Gastroesophageal sphincter (tissue), 4 donors: Measurements from ENCODE around the gene FNBP1. TPM values are rescaled to one million over a fixed set of nuclear protein-coding genes. Genes with fewer than 3 reads are reported as not detected.

Source experiments
- ATAC-seq: fragments of 150-250 bp; one replicate; pipeline ENCODE4 v1.9.1; 2016; ENCODE audit warnings: mild to moderate bottlenecking, moderate library complexity
- H3K27ac ChIP-seq, 4 donors: fragments of 200-600 bp; sonication (generic) in 3 of 4; 1 replicate in 3 of 4; 2 replicates in 1 of 4; pipeline ENCODE4 v1.5.1; 2016 to 2019
- H3K27me3 ChIP-seq: fragments of 200-600 bp; sonication (generic); one replicate; pipeline ENCODE4 v1.5.1; 2019
- H3K36me3 ChIP-seq, 2 donors: fragments of 200-600 bp; sonication (generic); one replicate each; pipeline ENCODE4 v1.5.1; 2019; ENCODE audit warnings: control low read depth in 1 of 2
- H3K4me1 ChIP-seq, 3 donors: fragments of 200-600 bp; sonication (generic); 1 replicate in 2 of 3; 2 replicates in 1 of 3; pipeline ENCODE4 v1.5.1; 2016 to 2019; ENCODE audit warnings: control low read depth in 2 of 3
- H3K4me3 ChIP-seq, 2 donors: fragments of 200-600 bp; sonication (generic); one replicate each; pipeline ENCODE4 v1.5.1; 2019; ENCODE audit warnings: mild to moderate bottlenecking in 1 of 2, moderate library complexity in 1 of 2
- H3K9me3 ChIP-seq, 3 donors: fragments of 200-600 bp; sonication (generic); one replicate each; pipeline ENCODE4 v1.5.1; 2017 to 2019; ENCODE audit warnings: control low read depth in 2 of 3
- CTCF ChIP-seq, 4 experiments: fragments of 200-600 bp in 2 of 4; fragments of 450-650 bp in 2 of 4; sonication (generic) in 1 of 4; IDR thresholded peaks; one replicate each; pipeline ENCODE4 v1.5.1; 2017 to 2019; ENCODE audit warnings: antibody characterized with exemption in 4 of 4, mild to moderate bottlenecking in 2 of 4, moderate library complexity in 2 of 4
- EP300 ChIP-seq: sonication (generic); formaldehyde crosslinking; IDR thresholded peaks from one replicate; pipeline ENCODE4 v1.6.1; 2017; ENCODE audit warnings: antibody characterized with exemption, mild to moderate bottlenecking
- POLR2A ChIP-seq, 2 donors: fragments of 450-650 bp; IDR thresholded peaks; one replicate each; pipeline ENCODE4 v1.6.1; 2017; ENCODE audit warnings: antibody characterized with exemption in 2 of 2, mild to moderate bottlenecking in 2 of 2, moderate library complexity in 1 of 2
- POLR2AphosphoS5 ChIP-seq: sonication (generic); formaldehyde crosslinking; IDR thresholded peaks from one replicate; pipeline ENCODE4 v1.6.1; 2017; ENCODE audit warnings: antibody characterized with exemption
- WGBS, 2 donors: methylation state at CpG; one replicate each; pipeline ENCODE4 v1.1.5; 2018; ENCODE audit warnings: low coverage in 1 of 2; 5-methylcytosine and 5-hydroxymethylcytosine counted together
- total RNA-seq, 4 donors: library from RNA; depleted of rRNA; stranded (reverse); fragments of >200 nt; gene quantifications; one replicate each; pipeline ENCODE4 v1.1.0, GENCODE V29; 2016

Gene FNBP1
- total RNA-seq, 4 donors from 2014 or later = 119 to 343 (median 188) TPM

- Histone ChIP-seq H3K4me1 (peaks cover 0 to 56% (median 11%) of the 10 kb centered on the region in 3 donors), H3K27ac (peak overlapping the region; percentile 27 to 95 (median 92)), H3K9me3 (no peaks in the 10 kb centered on the region), H3K36me3 (peaks cover 0 to 16% of the 10 kb centered on the region in 2 donors), H3K27me3 (no peaks in the 10 kb centered on the region), H3K4me3 (peak overlapping the region; percentile 85 to 88)
- peak; percentile 5 for ATAC-seq
- 2% methylated on average over 4 to 7 of the region's 14 CpGs for WGBS, 2 donors
- TF ChIP-seq CTCF (IDR thresholded peaks at IDR 0.05) (no peak), POLR2AphosphoS5 (no peak), EP300 (no peak), POLR2A (IDR thresholded peaks at IDR 0.05) (no peak)
These were observed 11.4 kb upstream of the FNBP1 start for GRCh38 chr9:130054325-130054786.

GRCh38 chr9:130053504-130054324, 10.7 kb upstream of the FNBP1 start, which contains the start of gene GPR107:
GPR107 (plus strand) TSS chr9:130053906; CDS start chr9:130053933, 27 bp downstream.
- ATAC-seq = peak; percentile 97
- peaks cover 0 to 50% (median 11%) of the 10 kb centered on the region in 3 donors for H3K4me1 ChIP-seq
- WGBS, 2 donors = 0% methylated on average over 2 to 7 of the region's 64 CpGs
- H3K4me3 ChIP-seq = peak within 1 kb of the TSS; percentile 85 to 88
- H3K36me3 ChIP-seq = peaks cover 0 to 10% of the 10 kb centered on the region in 2 donors
- TF ChIP-seq EP300 (no peak), POLR2A (IDR thresholded peaks at IDR 0.05) (peak; percentile 78 to 82), POLR2AphosphoS5 (peak; percentile 84)
- H3K27me3 ChIP-seq = no peaks in the 10 kb centered on the region
- peak within 1 kb of the TSS; percentile 27 to 95 (median 92) for H3K27ac ChIP-seq
- H3K9me3 ChIP-seq = no peaks in the 10 kb centered on the region

GRCh38 chr9:130053109-130053503, 10.1 kb upstream of the FNBP1 start:
- Histone ChIP-seq H3K9me3 (no peaks in the 10 kb centered on the region), H3K4me3 (peak overlapping the region; percentile 85 to 88), H3K27ac (peak overlapping the region; percentile 27 to 95 (median 92)), H3K27me3 (no peaks in the 10 kb centered on the region), H3K36me3 (peaks cover 0 to 4% of the 10 kb centered on the region in 2 donors), H3K4me1 (peaks cover 0 to 44% (median 11%) of the 10 kb centered on the region in 3 donors)
- WGBS, 2 donors = 3 to 14% methylated on average over 6 to 9 of the region's 9 CpGs
- ATAC-seq = no peak
- no peak for TF ChIP-seq CTCF (IDR thresholded peaks at IDR 0.05)

- no peaks in the 10 kb centered on the region for H3K27me3 ChIP-seq
- H3K4me3 ChIP-seq = no peak overlapping the region
- peak overlapping the region in 2 of 4 donors; percentile 4 to 26 for H3K27ac ChIP-seq
- H3K36me3 ChIP-seq = no peaks in the 10 kb centered on the region
- H3K9me3 ChIP-seq = no peaks in the 10 kb centered on the region
- ATAC-seq = no peak
- TF ChIP-seq EP300 (no peak), CTCF (IDR thresholded peaks at IDR 0.05) (no peak), POLR2A (IDR thresholded peaks at IDR 0.05) (no peak), POLR2AphosphoS5 (no peak)
- peaks cover 0 to 44% (median 11%) of the 10 kb centered on the region in 3 donors for H3K4me1 ChIP-seq
These were observed 8.9 kb upstream of the FNBP1 start for GRCh38 chr9:130051855-130052254.

- Histone ChIP-seq H3K27me3 (no peaks in the 10 kb centered on the region), H3K36me3 (no peaks in the 10 kb centered on the region), H3K4me3 (no peak overlapping the region), H3K9me3 (no peaks in the 10 kb centered on the region), H3K27ac (no peak overlapping the region), H3K4me1 (peaks cover 0 to 42% (median 11%) of the 10 kb centered on the region in 3 donors)
- 94 to 95% methylated on average over 3 of the region's 3 CpGs for WGBS, 2 donors
- no peak for ATAC-seq
- no peak for TF ChIP-seq POLR2A (IDR thresholded peaks at IDR 0.05)
- TF ChIP-seq EP300 = no peak
- no peak for TF ChIP-seq POLR2AphosphoS5
- no peak for TF ChIP-seq CTCF (IDR thresholded peaks at IDR 0.05)
These were observed 7.5 kb upstream of the FNBP1 start for GRCh38 chr9:130050462-130050861.
